HG02610 (cell line): ENCODE results near the gene FUCA1.
A peak's percentile ranks its signal among the peaks of the same experiment; 100 is the strongest.
"Not testable (repeated sequence)": the region's sequence is repeated elsewhere in the genome, so short reads cannot be mapped to it uniquely, and the experiment has no call there.

Experiments
- ATAC-seq: cut with Tn5 transposase; IDR thresholded peaks from one replicate; pipeline ENCODE4 v1.9.1; 2021; ENCODE audit warnings: mild to moderate bottlenecking, moderate library complexity; ENCODE audit not compliant: unreplicated experiment

The FUCA1 gene

GRCh38 chr1:23867895-23868556 is at the start of gene FUCA1:
FUCA1 (minus strand) TSS chr1:23868290; CDS start chr1:23868286, 4 bp downstream.
- peak; percentile 89 for ATAC-seq

- ATAC-seq = peak; percentile 69
Measured at GRCh38 chr1:23916209-23917131, 48.4 kb upstream of the FUCA1 start.

- ATAC-seq = no peak
Measured at GRCh38 chr1:23915466-23915865, 47.4 kb upstream of the FUCA1 start.

- no peak for ATAC-seq
Measured at GRCh38 chr1:23914921-23915320, 46.8 kb upstream of the FUCA1 start.

DNA sequence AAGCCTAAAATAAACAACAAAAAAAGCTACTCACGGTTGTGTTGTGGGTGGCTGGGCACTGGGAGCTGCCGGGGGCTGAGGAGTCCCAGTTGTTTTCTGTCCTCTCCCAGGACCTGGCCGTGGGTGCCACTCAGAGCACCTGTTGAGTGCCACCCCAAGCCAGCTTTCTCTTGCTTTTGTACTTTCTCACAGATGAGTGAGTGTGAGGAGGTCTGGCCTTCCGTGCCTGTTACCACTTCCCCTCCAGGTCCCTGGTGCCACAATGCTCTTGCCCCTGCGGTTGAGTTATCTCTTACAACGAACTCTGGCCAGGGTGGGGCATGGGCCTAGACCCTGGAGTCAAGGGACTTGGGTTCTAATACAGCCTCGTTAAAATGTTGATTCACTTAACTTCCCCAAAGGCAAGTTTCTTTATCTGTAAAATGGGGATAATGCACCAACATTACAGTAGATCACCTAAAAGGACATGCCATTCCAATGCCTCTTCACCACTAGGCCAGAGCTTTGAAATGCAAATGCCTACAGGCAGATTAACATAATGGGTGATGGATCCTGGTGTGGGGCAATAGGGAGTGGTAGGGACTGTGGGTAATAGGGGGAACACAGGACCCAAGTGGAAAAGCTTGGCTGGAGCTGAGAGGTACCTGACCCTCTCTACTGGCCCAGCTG is 45.3 kb upstream of the FUCA1 start, which contains the start of gene CNR2:
TSS of gene CNR2 (minus strand) at position 151 of the 669 bp plus-strand sequence. CDS start 37,745 bp downstream, outside the sequence.
- ATAC-seq = no peak

DNA sequence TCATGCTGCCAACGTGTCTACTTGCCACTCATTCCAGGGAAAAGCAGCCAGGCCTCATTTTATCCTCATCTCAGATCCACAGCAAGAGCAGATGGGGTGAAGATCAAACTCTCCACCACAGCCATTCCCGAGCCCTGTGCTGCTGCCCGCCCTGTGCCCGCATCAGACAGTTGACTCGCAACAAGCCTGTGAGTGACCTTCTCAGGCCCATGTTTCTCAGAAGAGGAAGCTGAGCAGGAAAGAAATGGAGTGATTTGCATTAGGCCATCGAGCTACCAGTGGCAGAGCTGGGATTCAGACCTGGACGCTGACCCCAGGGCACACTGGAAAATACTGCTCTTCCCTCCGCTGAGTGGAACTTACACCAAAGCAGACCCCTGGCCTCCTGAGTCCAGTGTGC is 43.8 kb upstream of the FUCA1 start:
- ATAC-seq = no peak

DNA sequence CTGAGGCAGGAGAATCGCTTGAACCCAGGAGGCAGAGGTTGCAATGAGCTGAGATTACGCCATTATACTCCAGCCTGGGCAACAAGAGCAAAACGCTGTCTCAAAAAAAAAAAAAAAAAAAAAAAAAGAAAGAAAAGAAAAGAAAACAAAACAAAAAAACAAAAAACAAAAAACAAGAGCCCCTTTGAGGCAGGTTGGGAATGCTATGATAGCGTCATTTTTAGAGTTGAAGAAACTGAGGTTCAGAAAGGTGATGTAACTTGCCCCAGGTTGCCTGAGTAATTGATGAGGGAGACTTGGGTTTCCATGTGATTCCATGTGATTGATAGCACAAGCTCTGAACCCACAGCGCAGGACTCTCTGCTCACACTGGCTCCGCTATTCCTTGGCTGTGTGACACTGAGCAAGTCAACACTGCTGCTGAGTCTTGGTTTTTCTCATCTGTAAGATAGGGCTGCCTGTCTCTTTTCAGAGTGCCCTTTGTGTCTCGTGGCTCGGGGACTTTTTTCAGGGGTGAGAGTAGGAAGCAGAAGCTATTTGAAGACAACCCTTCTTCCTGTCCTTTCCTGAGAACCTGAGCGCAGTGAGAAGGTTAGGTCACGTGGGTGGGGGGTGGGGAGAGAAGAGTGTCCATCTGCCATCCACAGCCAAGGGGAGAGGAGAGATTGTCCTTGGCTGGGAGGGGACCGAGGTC is 42.6 kb upstream of the FUCA1 start:
- no peak for ATAC-seq

- no peak for ATAC-seq
Measured at GRCh38 chr1:23910144-23910543, 42.1 kb upstream of the FUCA1 start.

DNA sequence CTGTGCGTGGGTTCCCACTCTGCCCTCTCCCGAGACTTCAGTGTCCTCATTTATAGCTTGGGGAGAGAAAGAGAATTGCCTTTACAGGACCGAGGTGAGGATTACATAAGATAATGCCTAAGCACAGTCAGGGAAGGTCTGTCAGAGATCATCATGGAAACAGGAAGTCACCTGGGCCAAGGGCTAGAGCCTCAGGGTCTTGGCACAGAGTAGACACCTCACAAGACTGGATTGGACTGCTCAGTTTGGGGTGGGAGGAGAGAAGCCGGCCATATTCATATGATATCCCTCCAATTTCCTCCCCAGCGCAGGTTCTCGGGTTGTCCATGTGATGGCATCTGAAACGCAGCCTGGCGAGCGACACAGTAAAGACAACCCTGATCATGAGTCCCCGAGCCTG is 41.3 kb upstream of the FUCA1 start:
- no peak for ATAC-seq

- no peak for ATAC-seq
Measured at GRCh38 chr1:23908453-23909341, 40.6 kb upstream of the FUCA1 start.

GRCh38 chr1:23906731-23907130 is 38.6 kb upstream of the FUCA1 start:
- ATAC-seq = no peak

DNA sequence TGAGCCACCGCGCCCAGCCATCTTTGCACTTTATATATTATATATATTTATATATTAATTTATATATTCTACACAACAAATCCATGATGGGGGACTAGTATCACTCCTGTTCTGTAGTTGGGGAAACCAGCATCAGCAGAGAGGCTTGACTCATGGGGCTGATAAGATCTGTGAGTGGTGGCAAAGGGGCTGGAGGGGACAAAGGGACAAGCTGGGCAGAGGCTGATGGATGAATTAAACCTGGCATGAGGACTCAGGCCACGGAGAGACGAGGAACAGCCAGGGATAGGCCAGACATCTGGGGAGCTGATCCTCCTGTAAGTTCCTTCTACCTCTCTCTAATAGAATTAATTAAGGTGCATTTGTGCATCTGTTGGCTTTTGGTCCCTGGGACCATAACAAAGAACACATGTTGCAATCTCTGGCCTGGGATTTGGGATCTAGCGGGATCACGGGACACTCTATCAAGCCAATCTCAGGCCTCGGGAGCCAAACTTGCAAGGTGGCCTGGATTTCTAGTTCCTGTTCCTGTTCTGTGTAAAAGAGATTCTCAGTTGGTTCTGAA is 37.5 kb upstream of the FUCA1 start:
- no peak for ATAC-seq

DNA sequence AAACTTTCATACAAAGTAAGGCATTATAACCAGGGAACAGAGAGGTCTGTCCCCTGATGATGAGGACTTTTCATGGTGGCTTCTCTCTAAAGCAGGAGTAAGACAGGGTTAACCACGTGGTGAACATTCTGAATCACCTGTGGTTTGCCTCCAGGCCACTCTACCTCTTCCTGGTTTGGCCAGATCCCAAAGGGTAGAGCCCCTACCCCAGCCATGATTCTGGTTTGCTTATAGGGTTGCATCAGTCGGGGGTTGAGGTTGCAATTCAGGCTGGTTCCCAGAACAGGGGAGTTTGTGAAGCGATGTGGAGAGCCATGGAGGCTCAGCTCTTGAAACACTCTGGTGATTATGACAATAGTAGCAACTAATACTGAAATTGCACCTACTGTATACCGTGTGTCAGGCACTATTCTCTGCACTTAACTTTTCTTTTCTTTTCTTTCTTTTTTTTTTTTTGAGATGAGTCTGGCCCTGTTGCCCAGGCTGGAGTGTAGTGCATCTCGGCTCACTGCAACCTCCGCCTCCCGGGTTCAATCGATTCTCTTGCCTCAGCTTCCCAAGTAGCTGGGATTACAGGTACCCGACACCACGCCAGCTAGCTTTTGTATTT is 36.8 kb upstream of the FUCA1 start:
- peak; percentile 66 for ATAC-seq

DNA sequence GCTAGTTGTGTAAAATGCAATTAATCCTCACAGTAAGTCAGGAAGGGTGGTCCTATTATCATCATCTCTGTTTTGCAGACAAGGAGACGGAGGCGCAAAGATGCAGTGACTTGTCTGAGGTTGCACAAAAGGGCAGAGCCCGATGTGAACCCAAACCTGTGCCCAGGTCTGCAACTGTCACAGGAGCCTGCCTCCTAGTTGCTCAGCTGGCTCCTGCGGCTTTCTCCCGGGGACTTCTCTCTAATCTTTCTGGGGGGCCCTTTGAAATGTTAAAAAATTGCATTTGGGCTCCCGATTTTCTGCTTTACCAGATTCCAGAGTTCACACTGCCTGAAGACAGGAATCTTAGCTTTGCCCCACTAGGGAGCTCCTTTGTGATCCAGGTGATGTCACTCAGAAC is 35.7 kb upstream of the FUCA1 start:
- no peak for ATAC-seq

DNA sequence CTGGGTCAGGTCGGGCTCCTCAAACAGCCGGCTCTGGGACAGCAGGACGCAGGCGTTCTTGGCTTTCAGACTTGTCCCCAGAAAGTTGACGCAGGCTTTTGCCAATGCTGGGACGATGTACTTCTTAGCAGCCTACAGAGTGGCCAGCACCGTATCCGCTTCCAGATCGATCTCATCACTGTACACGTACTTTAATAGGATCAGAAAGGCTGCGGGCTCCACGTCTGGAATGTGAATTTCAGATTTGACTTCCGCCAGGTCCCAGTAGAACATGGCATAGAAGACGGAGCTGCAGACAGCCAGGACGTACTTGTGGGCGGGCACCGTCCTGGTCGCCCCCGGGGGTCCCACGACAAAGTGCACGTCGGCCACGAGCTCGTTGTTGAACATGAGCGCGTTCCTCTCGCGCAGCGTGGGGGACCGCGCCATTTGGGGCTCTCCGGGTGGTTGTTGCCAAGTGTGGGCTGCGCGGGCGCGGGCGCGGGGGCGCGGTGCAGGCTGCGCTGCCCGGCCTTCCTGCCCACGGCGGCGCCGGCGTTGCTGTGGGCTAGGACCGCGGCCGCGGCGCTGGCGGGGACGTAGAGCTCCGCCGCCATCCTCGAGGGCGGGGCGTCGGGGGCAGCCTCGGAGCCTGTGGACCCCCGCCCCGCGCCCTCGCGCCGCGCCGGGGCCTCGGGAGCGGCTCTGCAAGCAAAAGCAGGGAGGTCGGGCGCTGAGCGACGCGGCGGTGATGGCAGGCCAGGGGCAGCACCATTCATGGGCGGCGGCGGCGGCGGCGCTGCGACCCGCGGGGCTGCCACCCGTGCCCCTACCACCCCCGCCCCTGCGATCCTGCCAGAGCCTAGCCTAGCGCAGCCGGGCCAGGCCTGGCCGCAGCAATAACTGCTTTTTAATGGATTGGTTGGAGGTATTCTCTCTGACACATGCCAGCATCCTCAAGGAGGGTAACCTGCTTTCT is 34.5 kb upstream of the FUCA1 start:
- ATAC-seq = no peak

GRCh38 chr1:23900017-23900416 is 31.9 kb upstream of the FUCA1 start:
- not testable (repeated sequence) for ATAC-seq

DNA sequence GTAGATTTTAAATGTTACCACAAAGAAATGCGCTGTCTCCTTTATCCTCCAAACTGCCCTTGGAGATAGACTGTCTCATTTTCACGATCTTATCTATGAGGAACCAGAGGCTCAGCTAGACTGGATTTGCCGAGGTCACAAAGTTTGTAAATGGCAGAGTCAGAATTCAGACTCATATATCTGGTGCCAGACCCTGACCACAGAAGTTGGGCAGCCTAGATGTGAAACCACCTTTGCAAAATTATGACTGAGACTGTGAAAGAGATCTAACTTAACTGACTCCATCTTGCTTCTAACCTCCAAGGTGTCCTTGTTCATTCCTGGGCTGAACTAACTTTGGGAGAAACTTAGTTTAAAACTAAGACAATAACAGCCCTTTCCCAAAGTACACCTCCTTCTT is 31.0 kb upstream of the FUCA1 start:
- ATAC-seq = peak; percentile 43

DNA sequence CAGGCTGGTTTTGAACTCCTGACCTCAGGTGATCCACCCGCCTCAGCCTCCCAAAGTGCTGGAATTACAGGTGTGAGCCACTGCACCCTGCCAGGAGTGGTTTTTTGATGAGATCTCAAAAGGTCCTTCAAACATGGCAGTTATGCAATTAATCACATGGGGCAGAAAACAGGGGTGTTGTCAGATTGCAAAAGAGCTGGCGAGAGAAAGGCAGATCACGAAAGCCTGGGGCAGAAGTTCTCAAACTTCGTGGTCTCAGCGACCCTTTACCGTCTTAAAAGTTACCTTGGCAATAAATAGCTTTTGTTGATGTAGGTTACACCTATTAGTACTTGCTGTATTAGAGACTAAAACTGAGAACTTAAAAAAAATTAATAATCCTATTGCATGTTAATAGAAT is 29.0 kb upstream of the FUCA1 start:
- ATAC-seq = no peak
